Esophagus squamous epithelium (tissue), 4 donors: ENCODE results near the gene KLHDC8B.

Experiments
- POLR2A ChIP-seq, 4 donors: fragments of 450-650 bp; IDR thresholded peaks; one replicate each; pipeline ENCODE4 v1.6.1; 2017; ENCODE audit warnings: antibody characterized with exemption in 4 of 4, mild to moderate bottlenecking in 4 of 4, moderate library complexity in 3 of 4
- TF ChIP-seq, protein P1 (sequence below), 6 experiments: fragments of 450-650 bp in 4 of 6; fragments of 200-600 bp in 2 of 6; sonication (generic) in 2 of 6; IDR thresholded peaks; one replicate each; pipeline ENCODE4 v1.5.1; 2016 to 2019; ENCODE audit warnings: antibody characterized with exemption in 6 of 6, mild to moderate bottlenecking in 4 of 6, moderate library complexity in 4 of 6

DNA sequence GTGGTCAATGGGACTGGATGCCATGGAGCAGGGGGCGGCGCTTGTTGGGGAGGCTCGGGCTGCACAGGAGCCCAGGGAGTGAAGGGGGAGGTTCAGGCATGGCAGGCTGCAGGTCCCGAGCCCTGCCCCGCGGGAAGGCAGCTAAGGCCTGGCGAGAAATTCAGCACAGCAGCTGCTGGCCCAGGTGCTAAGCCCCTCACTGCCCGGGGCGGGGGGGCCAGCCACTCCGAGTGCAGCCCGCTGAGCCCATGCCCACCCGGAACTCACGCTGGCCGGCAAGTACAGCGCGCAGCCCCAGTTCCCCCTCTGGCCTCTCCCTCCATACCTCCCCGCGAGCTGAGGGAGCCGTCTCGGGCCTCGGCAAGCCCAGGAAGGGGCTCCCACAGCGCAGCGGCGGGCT is 11.3 kb downstream of the KLHDC8B start:
- TF ChIP-seq, protein P1, sequence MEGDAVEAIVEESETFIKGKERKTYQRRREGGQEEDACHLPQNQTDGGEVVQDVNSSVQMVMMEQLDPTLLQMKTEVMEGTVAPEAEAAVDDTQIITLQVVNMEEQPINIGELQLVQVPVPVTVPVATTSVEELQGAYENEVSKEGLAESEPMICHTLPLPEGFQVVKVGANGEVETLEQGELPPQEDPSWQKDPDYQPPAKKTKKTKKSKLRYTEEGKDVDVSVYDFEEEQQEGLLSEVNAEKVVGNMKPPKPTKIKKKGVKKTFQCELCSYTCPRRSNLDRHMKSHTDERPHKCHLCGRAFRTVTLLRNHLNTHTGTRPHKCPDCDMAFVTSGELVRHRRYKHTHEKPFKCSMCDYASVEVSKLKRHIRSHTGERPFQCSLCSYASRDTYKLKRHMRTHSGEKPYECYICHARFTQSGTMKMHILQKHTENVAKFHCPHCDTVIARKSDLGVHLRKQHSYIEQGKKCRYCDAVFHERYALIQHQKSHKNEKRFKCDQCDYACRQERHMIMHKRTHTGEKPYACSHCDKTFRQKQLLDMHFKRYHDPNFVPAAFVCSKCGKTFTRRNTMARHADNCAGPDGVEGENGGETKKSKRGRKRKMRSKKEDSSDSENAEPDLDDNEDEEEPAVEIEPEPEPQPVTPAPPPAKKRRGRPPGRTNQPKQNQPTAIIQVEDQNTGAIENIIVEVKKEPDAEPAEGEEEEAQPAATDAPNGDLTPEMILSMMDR (IDR thresholded peaks at IDR 0.05), result no peak
- no peak for TF ChIP-seq POLR2A (IDR thresholded peaks at IDR 0.05)
